Measurements from ENCODE around the gene COX4I1. TPM values are rescaled to one million over a fixed set of nuclear protein-coding genes. Genes with fewer than 3 reads are reported as not detected.

COX4I1 gene
- total RNA-seq, 1 donor from 2014 or later: 591 TPM

DNA sequence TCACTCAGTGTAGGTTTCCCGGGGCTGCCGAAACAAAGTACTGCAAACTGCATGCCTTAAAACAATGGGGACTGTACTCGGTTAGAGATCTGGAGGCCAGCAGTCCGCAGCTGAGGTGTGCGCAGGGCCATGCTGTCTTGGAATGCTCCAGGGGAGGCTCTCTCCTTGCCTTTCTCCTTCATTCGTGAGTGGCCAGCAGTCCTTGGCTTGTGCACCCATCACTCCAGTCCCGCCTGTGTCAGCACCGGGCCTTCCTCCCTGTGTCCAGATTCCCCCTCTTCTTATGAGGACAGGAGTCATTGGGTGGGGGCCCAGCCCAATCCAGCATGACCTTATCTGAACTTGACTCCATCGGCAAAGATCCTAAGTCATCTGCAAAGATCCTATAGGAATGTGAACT lies 43.4 kb downstream of the COX4I1 start:
- no peak for DNase-seq (ENCODE audit: low read depth)

DNA sequence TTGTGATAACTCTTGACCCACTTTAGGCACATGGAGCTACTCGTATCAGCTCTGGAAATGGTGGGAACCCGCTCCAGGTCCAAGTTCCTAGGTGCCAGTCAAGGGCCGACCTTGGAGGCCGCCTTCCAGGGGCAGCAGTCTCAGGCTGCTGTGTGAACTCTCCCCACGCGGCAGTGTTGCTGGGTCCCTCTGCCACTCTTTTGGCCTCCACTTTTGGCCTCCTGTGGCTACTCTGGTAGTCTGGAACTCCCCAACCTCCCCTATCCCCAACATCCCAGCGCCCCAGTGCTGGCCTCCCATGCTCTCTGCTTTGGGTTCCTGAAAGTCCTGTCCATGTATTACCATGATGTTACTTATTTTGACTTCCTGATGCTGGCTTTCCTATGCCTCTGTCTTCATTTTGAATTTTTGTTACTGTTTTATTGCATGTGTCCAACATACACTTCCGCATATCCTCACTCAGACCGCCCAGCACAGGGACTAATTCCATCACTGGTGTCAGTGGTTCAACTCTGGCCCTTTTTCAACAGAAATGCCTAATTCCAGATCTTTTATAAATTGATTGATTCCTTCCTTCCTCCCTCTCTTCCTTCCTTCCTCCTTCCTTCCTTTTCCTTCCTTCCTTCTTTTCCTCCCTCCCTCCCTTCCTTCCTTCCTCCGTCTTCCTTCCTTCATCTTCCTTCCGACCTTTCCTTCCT lies 44.1 kb downstream of the COX4I1 start:
- Histone ChIP-seq H3K27me3 (ENCODE audit: control insufficient read depth, insufficient read depth, low read length) (peaks cover 3% of the 10 kb centered on the region), H3K4me3 (ENCODE audit: low read depth, low read length) (no peak overlapping the region), H3K36me3 (ENCODE audit: control insufficient read depth, insufficient read depth, low read length) (no peaks in the 10 kb centered on the region)
- no peak for FAIRE-seq
- TF ChIP-seq, protein P1, sequence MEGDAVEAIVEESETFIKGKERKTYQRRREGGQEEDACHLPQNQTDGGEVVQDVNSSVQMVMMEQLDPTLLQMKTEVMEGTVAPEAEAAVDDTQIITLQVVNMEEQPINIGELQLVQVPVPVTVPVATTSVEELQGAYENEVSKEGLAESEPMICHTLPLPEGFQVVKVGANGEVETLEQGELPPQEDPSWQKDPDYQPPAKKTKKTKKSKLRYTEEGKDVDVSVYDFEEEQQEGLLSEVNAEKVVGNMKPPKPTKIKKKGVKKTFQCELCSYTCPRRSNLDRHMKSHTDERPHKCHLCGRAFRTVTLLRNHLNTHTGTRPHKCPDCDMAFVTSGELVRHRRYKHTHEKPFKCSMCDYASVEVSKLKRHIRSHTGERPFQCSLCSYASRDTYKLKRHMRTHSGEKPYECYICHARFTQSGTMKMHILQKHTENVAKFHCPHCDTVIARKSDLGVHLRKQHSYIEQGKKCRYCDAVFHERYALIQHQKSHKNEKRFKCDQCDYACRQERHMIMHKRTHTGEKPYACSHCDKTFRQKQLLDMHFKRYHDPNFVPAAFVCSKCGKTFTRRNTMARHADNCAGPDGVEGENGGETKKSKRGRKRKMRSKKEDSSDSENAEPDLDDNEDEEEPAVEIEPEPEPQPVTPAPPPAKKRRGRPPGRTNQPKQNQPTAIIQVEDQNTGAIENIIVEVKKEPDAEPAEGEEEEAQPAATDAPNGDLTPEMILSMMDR (IDR thresholded peaks at IDR 0.05; ENCODE audit: insufficient read depth, low read length, severe bottlenecking): no peak
- no peak for DNase-seq (ENCODE audit: low read depth)

More for the DNA sequence above, 43.4 kb downstream of the COX4I1 start:
- TF ChIP-seq, protein P1 (IDR thresholded peaks at IDR 0.05; ENCODE audit: insufficient read depth, low read length, severe bottlenecking): no peak
- Histone ChIP-seq H3K36me3 (ENCODE audit: control insufficient read depth, insufficient read depth, low read length) (no peaks in the 10 kb centered on the region), H3K27me3 (ENCODE audit: control insufficient read depth, insufficient read depth, low read length) (peaks cover 3% of the 10 kb centered on the region), H3K4me3 (ENCODE audit: low read depth, low read length) (no peak overlapping the region)
- FAIRE-seq: no peak

DNA sequence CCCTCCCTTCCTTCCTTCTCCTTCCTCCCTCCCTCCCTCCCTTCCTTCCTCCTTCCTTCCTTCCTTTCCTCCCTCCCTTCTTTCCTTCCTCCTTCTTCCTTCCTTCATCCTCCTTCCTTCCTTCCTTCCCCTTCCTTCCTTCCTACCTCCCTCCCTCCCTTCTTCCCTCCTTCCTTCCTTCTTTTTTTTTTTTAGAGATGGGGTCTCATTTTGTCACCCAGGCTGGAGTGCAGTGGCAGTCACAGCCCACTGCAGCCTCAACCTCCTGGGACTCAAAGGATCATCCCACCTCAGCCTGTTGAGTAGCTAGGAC lies 44.6 kb downstream of the COX4I1 start:
- DNase-seq (ENCODE audit: low read depth) (no peak), FAIRE-seq (no peak)
- H3K27me3 ChIP-seq (ENCODE audit: control insufficient read depth, insufficient read depth, low read length): peaks cover 3% of the 10 kb centered on the region
- no peaks in the 10 kb centered on the region for H3K36me3 ChIP-seq (ENCODE audit: control insufficient read depth, insufficient read depth, low read length)
- TF ChIP-seq, protein P1 (IDR thresholded peaks at IDR 0.05; ENCODE audit: insufficient read depth, low read length, severe bottlenecking): no peak
- H3K4me3 ChIP-seq (ENCODE audit: low read depth, low read length): no peak overlapping the region

DNA sequence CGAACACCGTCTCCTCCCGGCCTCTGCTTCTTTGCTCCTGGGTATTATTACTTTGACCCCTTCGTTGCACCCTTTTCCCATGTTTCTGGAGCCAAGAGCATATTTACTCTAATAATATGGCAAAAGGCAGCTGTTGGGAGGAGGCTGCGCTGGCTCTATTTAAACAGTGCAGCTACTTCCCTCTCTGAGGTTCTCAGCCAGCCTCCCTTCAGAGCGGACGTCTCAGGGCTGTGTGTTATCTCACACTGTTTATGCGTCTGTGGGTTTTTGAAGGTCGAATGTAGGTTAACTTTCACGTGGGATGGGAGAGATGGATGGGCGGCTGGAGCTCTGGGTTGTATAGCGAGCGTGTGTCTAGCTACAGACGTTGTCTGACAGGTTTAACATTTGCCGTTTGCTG lies 45.3 kb downstream of the COX4I1 start:
- DNase-seq (ENCODE audit: low read depth) (no peak), FAIRE-seq (no peak)
- Histone ChIP-seq H3K27me3 (ENCODE audit: control insufficient read depth, insufficient read depth, low read length) (peaks cover 5% of the 10 kb centered on the region), H3K4me3 (ENCODE audit: low read depth, low read length) (no peak overlapping the region), H3K36me3 (ENCODE audit: control insufficient read depth, insufficient read depth, low read length) (no peaks in the 10 kb centered on the region)
- TF ChIP-seq, protein P1 (IDR thresholded peaks at IDR 0.05; ENCODE audit: insufficient read depth, low read length, severe bottlenecking): no peak

DNA sequence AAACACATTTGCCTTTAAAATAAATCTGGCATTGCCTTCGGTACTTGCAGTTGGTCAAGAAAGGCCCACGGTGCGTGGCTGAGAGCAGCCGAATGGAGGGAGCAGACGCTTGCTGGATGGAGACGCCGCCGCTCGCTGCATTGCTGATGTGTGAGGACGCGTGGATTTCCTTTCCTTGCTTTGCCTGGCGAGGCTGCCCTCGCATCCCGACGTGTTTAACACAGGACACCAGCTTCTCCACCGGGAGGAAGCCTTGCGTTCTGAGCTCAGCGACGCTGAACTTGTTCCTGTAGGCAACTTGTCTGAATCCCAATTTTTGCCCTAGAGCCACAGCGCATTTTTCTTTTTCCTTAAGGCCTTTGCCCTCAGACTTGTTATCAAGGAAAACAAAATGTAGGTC lies 45.8 kb downstream of the COX4I1 start:
- Histone ChIP-seq H3K4me3 (ENCODE audit: low read depth, low read length) (no peak overlapping the region), H3K36me3 (ENCODE audit: control insufficient read depth, insufficient read depth, low read length) (no peaks in the 10 kb centered on the region), H3K27me3 (ENCODE audit: control insufficient read depth, insufficient read depth, low read length) (peaks cover 5% of the 10 kb centered on the region)
- DNase-seq (ENCODE audit: low read depth) (no peak), FAIRE-seq (no peak)
- TF ChIP-seq, protein P1 (IDR thresholded peaks at IDR 0.05; ENCODE audit: insufficient read depth, low read length, severe bottlenecking): no peak

DNA sequence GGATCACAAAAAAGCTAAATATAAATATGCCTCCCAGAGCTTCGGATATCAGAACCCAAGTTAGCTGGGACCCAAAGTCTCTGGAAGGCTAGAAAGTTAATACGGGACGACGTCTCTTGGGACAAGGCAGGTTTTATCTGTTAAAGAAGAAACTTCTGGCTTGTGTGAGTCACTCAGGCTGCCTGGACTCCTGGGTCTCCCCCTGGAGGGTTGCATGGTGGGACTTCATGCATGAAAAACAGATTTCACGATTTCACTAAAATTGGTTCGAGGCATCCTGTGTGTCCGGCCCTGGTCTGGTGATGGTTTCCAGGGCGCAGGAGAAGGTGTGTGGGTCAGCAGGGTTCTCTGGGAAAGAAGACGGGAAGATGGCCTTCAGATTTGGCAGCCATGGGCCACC lies 47.0 kb downstream of the COX4I1 start:
- no peak for DNase-seq (ENCODE audit: low read depth)
- TF ChIP-seq, protein P1 (IDR thresholded peaks at IDR 0.05; ENCODE audit: insufficient read depth, low read length, severe bottlenecking): no peak
- no peak for FAIRE-seq
- H3K4me3 ChIP-seq (ENCODE audit: low read depth, low read length): no peak overlapping the region
- H3K36me3 ChIP-seq (ENCODE audit: control insufficient read depth, insufficient read depth, low read length): no peaks in the 10 kb centered on the region
- H3K27me3 ChIP-seq (ENCODE audit: control insufficient read depth, insufficient read depth, low read length): peaks cover 5% of the 10 kb centered on the region
